Diencephalon (tissue), 1 donor: Measurements from ENCODE around the gene LRCH4. TPM values are rescaled to one million over a fixed set of nuclear protein-coding genes. Genes with fewer than 3 reads are reported as not detected.

Experiments used
- small RNA-seq: library from RNA; depleted of rRNA; stranded (forward); fragments of <200 nt; gene quantifications from one replicate; pipeline ENCODE3, GENCODE V24; 2014
- total RNA-seq: library from RNA; depleted of rRNA; stranded (reverse); fragments of >200 nt; gene quantifications from one replicate; pipeline ENCODE4 v1.2.3, GENCODE V29; 2014

LRCH4 gene, protein sequence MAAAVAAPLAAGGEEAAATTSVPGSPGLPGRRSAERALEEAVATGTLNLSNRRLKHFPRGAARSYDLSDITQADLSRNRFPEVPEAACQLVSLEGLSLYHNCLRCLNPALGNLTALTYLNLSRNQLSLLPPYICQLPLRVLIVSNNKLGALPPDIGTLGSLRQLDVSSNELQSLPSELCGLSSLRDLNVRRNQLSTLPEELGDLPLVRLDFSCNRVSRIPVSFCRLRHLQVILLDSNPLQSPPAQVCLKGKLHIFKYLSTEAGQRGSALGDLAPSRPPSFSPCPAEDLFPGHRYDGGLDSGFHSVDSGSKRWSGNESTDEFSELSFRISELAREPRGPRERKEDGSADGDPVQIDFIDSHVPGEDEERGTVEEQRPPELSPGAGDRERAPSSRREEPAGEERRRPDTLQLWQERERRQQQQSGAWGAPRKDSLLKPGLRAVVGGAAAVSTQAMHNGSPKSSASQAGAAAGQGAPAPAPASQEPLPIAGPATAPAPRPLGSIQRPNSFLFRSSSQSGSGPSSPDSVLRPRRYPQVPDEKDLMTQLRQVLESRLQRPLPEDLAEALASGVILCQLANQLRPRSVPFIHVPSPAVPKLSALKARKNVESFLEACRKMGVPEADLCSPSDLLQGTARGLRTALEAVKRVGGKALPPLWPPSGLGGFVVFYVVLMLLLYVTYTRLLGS
- 11.1 TPM for total RNA-seq

DNA sequence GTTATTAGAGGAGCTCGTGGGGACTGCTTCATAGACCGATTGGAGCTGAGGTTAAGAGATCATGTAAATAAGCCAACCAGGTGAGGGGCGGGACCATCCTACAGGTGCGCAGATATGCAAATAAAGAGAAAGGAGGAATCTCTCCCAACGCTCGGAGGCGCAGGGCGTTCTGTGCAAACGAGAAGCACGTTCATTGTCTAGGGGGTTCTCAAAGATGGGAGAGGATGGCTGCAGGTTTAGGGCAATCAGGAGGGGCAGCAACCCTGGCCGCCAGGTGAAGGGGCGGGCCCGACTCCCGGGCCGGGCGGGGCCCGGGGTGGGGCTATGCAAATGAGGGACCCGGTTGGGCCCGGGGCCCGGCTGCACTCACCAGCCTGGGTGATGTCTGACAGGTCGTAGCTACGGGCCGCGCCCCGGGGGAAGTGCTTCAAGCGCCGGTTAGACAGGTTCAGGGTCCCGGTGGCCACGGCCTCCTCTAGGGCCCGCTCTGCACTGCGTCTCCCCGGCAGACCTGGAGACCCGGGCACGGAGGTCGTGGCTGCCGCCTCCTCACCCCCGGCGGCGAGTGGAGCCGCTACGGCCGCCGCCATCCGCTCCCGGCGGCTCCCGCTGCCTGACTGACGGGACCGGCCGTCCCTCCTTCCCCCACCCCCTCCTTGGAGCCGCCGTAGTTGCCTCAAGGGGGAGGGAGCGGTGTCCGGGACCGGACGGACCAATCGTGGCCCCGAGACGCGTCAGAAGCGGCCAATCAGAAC is at the start of gene LRCH4:
Gene LRCH4, minus strand, starts transcription at position 619 of the 755 bp plus-strand sequence. Its CDS starts 29 bp downstream, at position 590.

DNA sequence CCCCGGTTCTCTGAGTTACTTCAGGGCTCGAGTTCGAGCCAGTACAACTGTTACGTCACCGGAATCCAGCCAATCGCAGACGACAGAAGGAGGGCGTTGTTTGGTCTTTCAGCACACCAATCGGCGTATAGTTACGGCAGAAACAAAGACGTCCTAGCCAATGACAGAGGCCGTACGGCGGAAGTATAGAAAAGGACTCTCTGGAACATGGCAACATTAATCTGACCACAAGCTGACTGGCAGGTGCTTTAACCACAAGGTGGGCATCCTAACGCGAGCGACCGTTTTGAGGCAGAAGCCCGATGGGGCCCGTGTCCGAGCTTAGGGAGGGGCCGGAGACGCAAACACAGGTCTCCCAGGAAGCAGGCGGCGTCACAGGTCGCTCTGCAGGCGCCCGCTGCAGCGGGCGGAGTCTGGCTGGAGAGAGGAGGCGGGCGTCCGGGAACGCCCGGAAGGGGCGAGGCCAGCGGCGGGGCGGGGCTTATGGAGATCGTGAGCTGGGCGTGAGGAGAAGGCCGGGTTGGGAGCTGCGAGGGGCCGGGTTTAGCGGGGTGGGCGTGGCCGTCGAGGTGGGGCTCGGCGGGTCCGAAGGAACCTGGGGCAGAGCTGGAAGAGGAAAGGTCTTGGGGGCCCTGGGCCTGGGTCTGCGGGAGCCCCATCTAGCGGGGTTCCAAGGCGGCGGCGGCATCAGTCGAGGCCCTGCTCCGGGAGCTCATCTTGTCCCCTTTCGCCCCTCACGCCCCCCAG is 26.2 kb upstream of the LRCH4 start, which contains the start of gene MOSPD3:
Gene MOSPD3, plus strand, starts transcription at position 558 of the 747 bp plus-strand sequence. CDS start 252 bp downstream, outside the sequence.

DNA sequence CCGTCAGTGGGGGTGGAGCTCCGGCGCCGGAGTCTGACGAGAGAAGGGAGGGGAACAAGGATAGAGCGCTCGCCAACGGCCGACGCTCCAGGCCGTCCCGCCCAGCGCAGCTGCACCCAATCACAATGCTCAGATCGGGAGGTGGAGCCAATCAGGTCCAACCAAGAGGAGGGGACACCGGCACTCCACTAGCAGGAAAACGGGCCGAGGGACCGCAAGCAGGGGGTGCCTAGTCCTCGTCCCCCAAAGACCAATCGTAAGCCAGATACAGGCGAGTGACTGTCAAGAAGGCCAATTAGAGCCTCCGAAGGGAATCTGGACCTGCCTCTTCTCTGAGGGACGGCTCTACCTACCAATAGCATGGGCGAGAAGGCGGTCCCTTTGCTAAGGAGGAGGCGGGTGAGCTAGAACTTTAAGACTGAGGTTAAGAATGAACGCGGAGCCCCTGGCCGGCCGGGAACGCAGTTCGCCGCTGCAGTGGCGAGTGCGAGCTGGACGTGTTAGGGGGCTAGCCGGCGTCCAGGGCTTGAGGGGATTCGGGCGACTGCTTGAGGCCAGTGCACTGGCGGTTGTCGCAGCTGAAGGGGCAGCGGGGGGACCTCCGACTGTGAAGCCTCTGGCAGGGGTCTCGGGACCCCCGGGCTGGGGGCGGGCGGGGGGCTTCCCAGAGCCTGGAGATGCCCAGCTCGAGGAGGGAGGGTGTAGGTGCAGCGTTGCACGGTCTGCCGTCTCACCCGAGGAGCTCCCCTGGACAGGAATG is 517 bp upstream of the LRCH4 start, which contains the start of gene FBXO24:
Gene FBXO24, plus strand, starts transcription at position 63 of the 760 bp plus-strand sequence. Its CDS starts 298 bp downstream, at position 361.

GRCh38 chr7:100573691-100574361 is 12.1 kb downstream of the LRCH4 start, which contains the start of gene SAP25:
SAP25 (minus strand) TSS chr7:100573900; CDS start chr7:100573742, 158 bp downstream.

DNA sequence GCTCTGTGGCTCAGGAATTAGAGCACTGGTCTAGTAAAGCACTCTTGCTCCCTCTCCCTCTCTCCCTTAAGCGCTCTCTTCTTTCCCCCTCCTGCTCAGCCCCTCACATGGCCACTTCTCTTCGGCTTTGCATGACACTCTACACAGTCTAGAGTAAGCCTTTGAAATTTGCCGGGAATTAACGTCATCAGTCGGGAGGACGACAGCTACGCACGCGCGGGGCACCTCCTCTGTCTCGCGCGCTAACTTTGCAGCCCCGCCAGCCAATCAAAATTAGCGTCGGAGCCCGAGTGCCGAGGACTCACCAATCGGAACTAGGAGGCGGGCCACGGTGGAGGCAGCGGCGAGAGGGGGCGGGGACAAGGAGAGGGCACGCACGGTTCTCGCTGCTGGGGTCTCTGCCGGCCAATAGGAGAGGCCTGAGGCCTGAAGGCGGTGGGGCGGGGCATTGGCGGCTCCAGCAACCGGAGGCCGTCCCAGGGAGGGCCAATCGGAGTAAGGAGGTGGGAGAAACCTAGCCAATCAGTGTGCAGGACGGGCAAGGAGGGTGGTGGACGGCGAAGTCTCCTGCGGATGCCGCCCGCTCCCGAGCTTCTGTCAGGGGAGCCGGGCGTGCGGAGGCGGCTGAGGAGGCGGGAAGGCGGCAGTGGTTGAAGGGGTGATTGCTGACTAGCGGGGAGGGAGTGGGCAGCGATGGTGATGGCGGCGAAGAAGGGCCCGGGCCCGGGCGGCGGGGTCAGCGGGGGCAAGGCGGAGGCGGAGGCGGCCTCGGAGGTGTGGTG is 47.1 kb downstream of the LRCH4 start, which contains the start of gene AGFG2:
Gene AGFG2, plus strand, starts transcription at position 550 of the 782 bp plus-strand sequence. Its CDS starts 144 bp downstream, at position 694.

Small RNAs within 50 kb of the gene (small RNA-seq; reads per million reads assigned to genes)
- not detected for gene RN7SL416P
- not detected for gene SAP25

Other genes with a start within 250 kb of the LRCH4 start
- 14.5 TPM for gene PILRB, start 228.0 kb downstream of the LRCH4 start, total RNA-seq
- gene PILRA, start 212.6 kb downstream of the LRCH4 start, total RNA-seq, result 1.2 TPM
- 2.1 TPM for gene ZCWPW1, start 157.4 kb downstream of the LRCH4 start, total RNA-seq
- gene MEPCE, start 156.3 kb downstream of the LRCH4 start, total RNA-seq, result 27.9 TPM
- 7.6 TPM for gene PPP1R35, start 149.6 kb downstream of the LRCH4 start, total RNA-seq
- gene SPACDR, start 121.9 kb downstream of the LRCH4 start, total RNA-seq, result not detected
- 33.7 TPM for gene TSC22D4, start 106.9 kb downstream of the LRCH4 start, total RNA-seq
- gene NYAP1, start 102.2 kb downstream of the LRCH4 start, total RNA-seq, result 38.8 TPM
- 6.7 TPM for gene AGFG2, start 46.9 kb downstream of the LRCH4 start, total RNA-seq
- not detected for gene SAP25, start 12.2 kb downstream of the LRCH4 start, total RNA-seq
- not detected for gene FBXO24, start 199 bp upstream of the LRCH4 start, total RNA-seq
- gene PCOLCE, start 16.2 kb upstream of the LRCH4 start, total RNA-seq, result 9.0 TPM
- gene MOSPD3, start 26.4 kb upstream of the LRCH4 start, total RNA-seq, result 11.3 TPM
- 9.2 TPM for gene TFR2, start 55.4 kb upstream of the LRCH4 start, total RNA-seq
- gene ACTL6B, start 70.3 kb upstream of the LRCH4 start, total RNA-seq, result 90.4 TPM
- 120 TPM for gene GNB2, start 87.6 kb upstream of the LRCH4 start, total RNA-seq
- 16.4 TPM for gene GIGYF1, start 108.1 kb upstream of the LRCH4 start, total RNA-seq
- gene POP7, start 120.0 kb upstream of the LRCH4 start, total RNA-seq, result 38.1 TPM
- gene EPO, start 134.3 kb upstream of the LRCH4 start, total RNA-seq, result not detected
- gene ZAN, start 147.5 kb upstream of the LRCH4 start, total RNA-seq, result not detected
- 11.1 TPM for gene EPHB4, start 241.4 kb upstream of the LRCH4 start, total RNA-seq